Testis (tissue), 3 donors: Measurements from ENCODE around the gene PKNOX2. TPM values are rescaled to one million over a fixed set of nuclear protein-coding genes. Genes with fewer than 3 reads are reported as not detected.

Experiments used
- DNase-seq: peaks from one replicate; pipeline ENCODE4 v3.0.0-alpha.2; 2019
- H3K27ac ChIP-seq, 2 donors: fragments of 200-600 bp; sonication (generic); one replicate each; pipeline ENCODE4 v1.5.1; 2019
- H3K27me3 ChIP-seq: fragments of 200-600 bp; sonication (generic); one replicate; pipeline ENCODE4 v1.5.1; 2019
- H3K36me3 ChIP-seq: fragments of 200-600 bp; sonication (generic); one replicate; pipeline ENCODE4 v1.5.1; 2017; ENCODE audit warnings: low read depth; ENCODE audit errors: missing control alignments
- H3K4me1 ChIP-seq: fragments of 200-600 bp; sonication (generic); one replicate; pipeline ENCODE4 v1.5.1; 2019
- H3K4me3 ChIP-seq, 2 donors: fragments of 200-600 bp; sonication (generic); one replicate each; pipeline ENCODE4 v1.5.1; 2017 to 2019
- H3K9me3 ChIP-seq: fragments of 200-600 bp; sonication (generic); one replicate; pipeline ENCODE4 v1.5.1; 2017
- CTCF ChIP-seq, 3 experiments: fragments of 450-650 bp in 2 of 3; fragments of 200-600 bp in 1 of 3; sonication (generic) in 1 of 3; IDR thresholded peaks; one replicate each; pipeline ENCODE4 v1.5.1; 2016 to 2019; ENCODE audit warnings: antibody characterized with exemption in 3 of 3, mild to moderate bottlenecking in 2 of 3, moderate library complexity in 1 of 3
- POLR2A ChIP-seq: fragments of 450-650 bp; IDR thresholded peaks from one replicate; pipeline ENCODE4 v1.6.1; 2017; ENCODE audit warnings: antibody characterized with exemption, mild to moderate bottlenecking, moderate library complexity
- WGBS, 2 donors: methylation state at CpG; one replicate each; pipeline ENCODE4 v1.1.5; 2018; 5-methylcytosine and 5-hydroxymethylcytosine counted together
- intact Hi-C: fragments of 100-400 bp; cut with DNase I; formaldehyde crosslinking; loops from one replicate; pipeline ENCODE4 v1.15.1; 2023; ENCODE audit warnings: low total_unique reads
- polyA plus RNA-seq: library from polyadenylated mRNA; stranded (reverse); fragments of 350-450 nt; fragmentation: Illumina TruSeq; extraction: RNeasy Lipid Tissue Mini Kit (QIAGEN cat#74804); gene quantifications from one replicate; pipeline ENCODE4 v1.2.3, GENCODE V29; 2014; ENCODE audit warnings: low read depth, low replicate concordance; ENCODE audit not compliant: insufficient read depth
- total RNA-seq, 2 donors: library from RNA; depleted of rRNA; stranded (reverse); fragments of >200 nt; gene quantifications; one replicate each; pipeline ENCODE4 v1.2.3, GENCODE V29; 2016

The PKNOX2 gene
- total and polyA plus RNA-seq, 3 donors from 2014 or later, result 5.5 to 10.4 (median 7.3) TPM

DNA sequence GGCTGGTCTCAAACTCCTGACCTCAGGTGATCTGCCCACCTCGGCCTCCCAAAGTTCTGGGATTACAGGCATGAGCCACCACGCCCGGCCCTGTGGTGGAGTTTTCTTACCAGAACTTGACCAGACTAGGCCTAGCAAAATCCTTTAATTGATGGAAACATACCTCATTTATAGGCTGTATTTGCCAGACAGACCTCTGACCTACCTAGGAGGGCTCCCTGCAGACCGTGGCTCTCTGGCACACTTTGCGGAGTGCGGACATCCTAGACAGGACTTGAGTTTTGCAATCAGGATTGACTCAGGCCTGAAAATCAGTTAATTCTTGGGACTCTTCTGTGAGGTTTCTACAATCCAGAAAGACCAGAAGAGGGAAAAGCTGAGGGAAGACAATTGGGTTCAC, 278.4 kb downstream of the PKNOX2 start:
- no peaks in the 10 kb centered on the region for H3K36me3 ChIP-seq
- WGBS, 2 donors, result 94 to 98% methylated on average over 6 of the region's 6 CpGs
- H3K27me3 ChIP-seq, result no peaks in the 10 kb centered on the region
- intact Hi-C loops, result no loop called here
- no peak for DNase-seq
- TF ChIP-seq POLR2A (no peak), CTCF (IDR thresholded peaks at IDR 0.05) (no peak)
- no peak overlapping the region for H3K27ac ChIP-seq
- H3K4me3 ChIP-seq, result no peak overlapping the region
- no peaks in the 10 kb centered on the region for H3K9me3 ChIP-seq
- no peaks in the 10 kb centered on the region for H3K4me1 ChIP-seq

- WGBS, 2 donors, result 67 to 69% methylated on average over 10 of the region's 10 CpGs
- Histone ChIP-seq H3K36me3 (no peaks in the 10 kb centered on the region), H3K4me3 (no peak overlapping the region), H3K27me3 (no peaks in the 10 kb centered on the region), H3K27ac (no peak overlapping the region), H3K9me3 (no peaks in the 10 kb centered on the region), H3K4me1 (no peaks in the 10 kb centered on the region)
- DNase-seq, result no peak
- intact Hi-C loops, result no loop called here
- no peak for TF ChIP-seq CTCF (IDR thresholded peaks at IDR 0.05)
- no peak for TF ChIP-seq POLR2A
These were observed 279.3 kb downstream of the PKNOX2 start for GRCh38 chr11:125443767-125444311.

DNA sequence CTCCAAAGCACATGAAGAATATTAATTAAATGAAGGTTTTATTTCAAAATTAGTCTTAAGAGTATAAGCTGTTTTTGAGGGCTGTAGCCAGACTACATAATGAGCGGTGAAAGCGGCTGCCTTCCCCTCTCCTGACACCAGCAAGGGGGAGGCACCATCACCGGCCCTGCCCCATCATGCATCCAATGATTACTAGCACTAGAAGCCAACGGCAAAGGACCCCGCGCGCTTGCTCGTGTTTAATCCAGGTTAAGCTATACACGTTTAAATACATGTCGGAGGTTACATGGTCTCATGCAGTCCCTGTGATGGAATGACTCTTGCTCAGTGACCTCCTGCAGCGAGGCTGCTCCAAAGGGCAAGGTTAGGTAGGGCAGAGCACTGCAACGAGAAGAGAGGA, 281.2 kb downstream of the PKNOX2 start:
- H3K4me3 ChIP-seq, result no peak overlapping the region
- no peaks in the 10 kb centered on the region for H3K9me3 ChIP-seq
- H3K27me3 ChIP-seq, result no peaks in the 10 kb centered on the region
- WGBS, 2 donors, result 88 to 90% methylated on average over 12 of the region's 12 CpGs
- H3K4me1 ChIP-seq, result no peaks in the 10 kb centered on the region
- H3K36me3 ChIP-seq, result no peaks in the 10 kb centered on the region
- TF ChIP-seq POLR2A (no peak), CTCF (IDR thresholded peaks at IDR 0.05) (no peak)
- no peak for DNase-seq
- intact Hi-C loops, result no loop called here
- no peak overlapping the region for H3K27ac ChIP-seq

DNA sequence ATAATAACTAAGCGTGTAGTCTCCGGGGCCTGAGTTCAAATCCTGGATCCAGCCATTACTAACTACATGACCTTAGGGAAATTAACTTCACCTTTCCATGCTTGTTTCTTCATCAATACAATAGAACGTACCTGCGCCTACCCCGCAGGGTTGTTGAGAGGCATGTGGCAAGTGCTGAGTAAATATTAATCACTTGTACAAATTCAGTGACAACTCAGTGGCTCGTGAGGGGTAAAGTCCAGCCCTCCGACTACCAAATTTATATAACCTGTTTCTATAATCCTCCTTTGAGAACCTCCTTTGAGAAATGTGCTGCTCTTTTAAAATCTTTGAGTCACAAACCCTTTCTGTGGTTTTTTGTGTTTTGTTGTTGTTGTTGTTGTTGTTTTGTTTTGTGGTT, 281.7 kb downstream of the PKNOX2 start:
- no peaks in the 10 kb centered on the region for H3K9me3 ChIP-seq
- WGBS, 2 donors, result 91 to 95% methylated on average over 7 of the region's 7 CpGs
- H3K4me3 ChIP-seq, result no peak overlapping the region
- DNase-seq, result no peak
- no peaks in the 10 kb centered on the region for H3K27me3 ChIP-seq
- intact Hi-C loops, result no loop called here
- H3K4me1 ChIP-seq, result peaks cover 2% of the 10 kb centered on the region
- H3K27ac ChIP-seq, result no peak overlapping the region
- TF ChIP-seq CTCF (IDR thresholded peaks at IDR 0.05) (no peak), POLR2A (no peak)
- H3K36me3 ChIP-seq, result no peaks in the 10 kb centered on the region

- Histone ChIP-seq H3K27me3 (no peaks in the 10 kb centered on the region), H3K27ac (peak overlapping the region in 1 of 2 donors; percentile 37), H3K4me3 (no peak overlapping the region), H3K36me3 (no peaks in the 10 kb centered on the region), H3K9me3 (no peaks in the 10 kb centered on the region), H3K4me1 (peaks cover 15% of the 10 kb centered on the region)
- intact Hi-C loops, result no loop called here
- 80 to 84% methylated on average over 6 of the region's 6 CpGs for WGBS, 2 donors
- DNase-seq, result no peak
- TF ChIP-seq POLR2A (no peak), CTCF (IDR thresholded peaks at IDR 0.05) (no peak)
These were observed 283.2 kb downstream of the PKNOX2 start for GRCh38 chr11:125447721-125448120.
